ENCODE data around the gene SLC38A3.

SLC38A3 gene

GRCh38 chr3:50211930-50212329, 6.9 kb downstream of the SLC38A3 start:
- H3K36me3 ChIP-seq: no peaks in the 10 kb centered on the region
- H3K4me3 ChIP-seq (ENCODE audit: low read depth in 1 of 2, low read length in 1 of 2): no peak overlapping the region
- H3K9me3 ChIP-seq: no peaks in the 10 kb centered on the region
- H3K27ac ChIP-seq: no peak overlapping the region
- no peak for TF ChIP-seq CTCF (IDR thresholded peaks at IDR 0.05)
- H3K4me1 ChIP-seq (ENCODE audit: control insufficient read depth in 1 of 2, insufficient read depth in 1 of 2, low read depth in 1 of 2, low read length in 1 of 2): no peaks in the 10 kb centered on the region
- peaks cover 15% of the 10 kb centered on the region for H3K27me3 ChIP-seq

GRCh38 chr3:50212502-50212901, 7.4 kb downstream of the SLC38A3 start:
- Histone ChIP-seq H3K36me3 (no peaks in the 10 kb centered on the region), H3K27me3 (peaks cover 9% of the 10 kb centered on the region), H3K4me3 (ENCODE audit: low read depth in 1 of 2, low read length in 1 of 2) (no peak overlapping the region), H3K27ac (no peak overlapping the region), H3K9me3 (no peaks in the 10 kb centered on the region), H3K4me1 (ENCODE audit: control insufficient read depth in 1 of 2, insufficient read depth in 1 of 2, low read depth in 1 of 2, low read length in 1 of 2) (no peaks in the 10 kb centered on the region)
- no peak for TF ChIP-seq CTCF (IDR thresholded peaks at IDR 0.05)

GRCh38 chr3:50212971-50213370, 7.9 kb downstream of the SLC38A3 start:
- no peak overlapping the region for H3K4me3 ChIP-seq (ENCODE audit: low read depth in 1 of 2, low read length in 1 of 2)
- H3K4me1 ChIP-seq (ENCODE audit: control insufficient read depth in 1 of 2, insufficient read depth in 1 of 2, low read depth in 1 of 2, low read length in 1 of 2): no peaks in the 10 kb centered on the region
- H3K27ac ChIP-seq: no peak overlapping the region
- H3K36me3 ChIP-seq: no peaks in the 10 kb centered on the region
- H3K9me3 ChIP-seq: no peaks in the 10 kb centered on the region
- H3K27me3 ChIP-seq: peaks cover 5% of the 10 kb centered on the region
- TF ChIP-seq CTCF (IDR thresholded peaks at IDR 0.05): no peak

GRCh38 chr3:50213373-50213772, 8.3 kb downstream of the SLC38A3 start:
- no peaks in the 10 kb centered on the region for H3K36me3 ChIP-seq
- peaks cover 5% of the 10 kb centered on the region for H3K27me3 ChIP-seq
- no peaks in the 10 kb centered on the region for H3K9me3 ChIP-seq
- H3K27ac ChIP-seq: no peak overlapping the region
- no peak overlapping the region for H3K4me3 ChIP-seq (ENCODE audit: low read depth in 1 of 2, low read length in 1 of 2)
- TF ChIP-seq CTCF (IDR thresholded peaks at IDR 0.05): no peak
- H3K4me1 ChIP-seq (ENCODE audit: control insufficient read depth in 1 of 2, insufficient read depth in 1 of 2, low read depth in 1 of 2, low read length in 1 of 2): no peaks in the 10 kb centered on the region

GRCh38 chr3:50214824-50215223, 9.8 kb downstream of the SLC38A3 start:
- Histone ChIP-seq H3K4me3 (ENCODE audit: low read depth in 1 of 2, low read length in 1 of 2) (no peak overlapping the region), H3K9me3 (no peaks in the 10 kb centered on the region), H3K4me1 (ENCODE audit: control insufficient read depth in 1 of 2, insufficient read depth in 1 of 2, low read depth in 1 of 2, low read length in 1 of 2) (no peaks in the 10 kb centered on the region), H3K27me3 (no peaks in the 10 kb centered on the region), H3K27ac (no peak overlapping the region), H3K36me3 (no peaks in the 10 kb centered on the region)
- TF ChIP-seq CTCF (IDR thresholded peaks at IDR 0.05): no peak

- H3K4me1 ChIP-seq (ENCODE audit: control insufficient read depth in 1 of 2, insufficient read depth in 1 of 2, low read depth in 1 of 2, low read length in 1 of 2): no peaks in the 10 kb centered on the region
- H3K27me3 ChIP-seq: no peaks in the 10 kb centered on the region
- H3K36me3 ChIP-seq: no peaks in the 10 kb centered on the region
- TF ChIP-seq CTCF (IDR thresholded peaks at IDR 0.05): no peak
- no peaks in the 10 kb centered on the region for H3K9me3 ChIP-seq
- H3K27ac ChIP-seq: no peak overlapping the region
- H3K4me3 ChIP-seq (ENCODE audit: low read depth in 1 of 2, low read length in 1 of 2): no peak overlapping the region
Measured at GRCh38 chr3:50215529-50215928, 10.5 kb downstream of the SLC38A3 start.

Measured in neutrophil (primary cell).